ENCODE results near the gene LRIG1.

Gene LRIG1

GRCh38 chr3:66405701-66406091 lies 95.1 kb downstream of the LRIG1 start:
- no peak overlapping the region for H3K27ac ChIP-seq (ENCODE audit: extremely low read depth, low read depth, low read length)
- CTCF ChIA-PET, result interaction anchor here (1.3 kb wide), 1 partner anchor 416 kb away, joined by 4 read pairs; no protein-coding TSS in a partner anchor
- H3K36me3 ChIP-seq (ENCODE audit: control insufficient read depth in 2 of 2, insufficient read depth in 1 of 2, low read length in 2 of 2), result peaks cover 0 to 71% of the 10 kb centered on the region in 2 experiments; a peak in 1 of 3 replicates
- no peak overlapping the region for H3K4me3 ChIP-seq (ENCODE audit: low read depth, low read length)
- H3K4me1 ChIP-seq (ENCODE audit: control insufficient read depth, insufficient read depth, low read length), result no peaks in the 10 kb centered on the region
- no peaks in the 10 kb centered on the region for H3K9me3 ChIP-seq (ENCODE audit: control insufficient read depth, insufficient read depth, low read depth, low read length)
- POLR2A ChIA-PET, result no interaction called here
- TF ChIP-seq ZBTB49 (tag by site-specific recombination; IDR thresholded peaks at IDR 0.05; ENCODE audit: low read depth) (no peak), ZNF791 (tag by site-specific recombination; IDR thresholded peaks at IDR 0.05) (no peak), ZXDB (tag by site-specific recombination; IDR thresholded peaks at IDR 0.05) (no peak), ZNF701 (tag by site-specific recombination; IDR thresholded peaks at IDR 0.05) (no peak), ZNF76 (tag by site-specific recombination; IDR thresholded peaks at IDR 0.05; ENCODE audit: borderline replicate concordance, low read depth) (no peak), ZNF626 (tag by site-specific recombination; IDR thresholded peaks at IDR 0.05) (no peak), ZNF645 (tag by site-specific recombination; IDR thresholded peaks at IDR 0.05) (no peak), ZNF510 (tag by site-specific recombination; IDR thresholded peaks at IDR 0.05; ENCODE audit: insufficient replicate concordance) (no peak), KLF9 (tag by site-specific recombination; IDR thresholded peaks at IDR 0.05; ENCODE audit: low read depth) (no peak), ZFP3 (tag by site-specific recombination; IDR thresholded peaks at IDR 0.05; ENCODE audit: low read depth) (no peak), REPIN1 (tag by site-specific recombination; IDR thresholded peaks at IDR 0.05; ENCODE audit: low read depth) (no peak), ZNF785 (tag by site-specific recombination; IDR thresholded peaks at IDR 0.05) (no peak), ZNF133 (tag by site-specific recombination; IDR thresholded peaks at IDR 0.05) (no peak), KLF10 (tag by site-specific recombination; IDR thresholded peaks at IDR 0.05) (no peak), ZNF24 (tag by site-specific recombination; IDR thresholded peaks at IDR 0.05) (no peak), ZNF362 (tag by site-specific recombination; IDR thresholded peaks at IDR 0.05) (no peak), OSR2 (tag by site-specific recombination; IDR thresholded peaks at IDR 0.05) (no peak), ZNF211 (tag by site-specific recombination; IDR thresholded peaks at IDR 0.05; ENCODE audit: low read depth) (no peak), SCRT2 (tag by site-specific recombination; IDR thresholded peaks at IDR 0.05) (no peak)

GRCh38 chr3:66404903-66405700 lies 95.7 kb downstream of the LRIG1 start:
- Histone ChIP-seq H3K9me3 (ENCODE audit: control insufficient read depth, insufficient read depth, low read depth, low read length) (no peaks in the 10 kb centered on the region), H3K27ac (ENCODE audit: extremely low read depth, low read depth, low read length) (no peak overlapping the region), H3K4me1 (ENCODE audit: control insufficient read depth, insufficient read depth, low read length) (no peaks in the 10 kb centered on the region), H3K36me3 (ENCODE audit: control insufficient read depth in 2 of 2, insufficient read depth in 1 of 2, low read length in 2 of 2) (peaks cover 0 to 65% of the 10 kb centered on the region in 2 experiments; a peak in 1 of 3 replicates), H3K4me3 (ENCODE audit: low read depth, low read length) (no peak overlapping the region)
- POLR2A ChIA-PET, result no interaction called here
- CTCF ChIA-PET, result interaction anchor here (1.3 kb wide), 1 partner anchor 417 kb away, joined by 4 read pairs; no protein-coding TSS in a partner anchor
- TF ChIP-seq ZNF701 (tag by site-specific recombination; IDR thresholded peaks at IDR 0.05) (no peak), KLF9 (tag by site-specific recombination; IDR thresholded peaks at IDR 0.05; ENCODE audit: low read depth) (no peak), ZBTB48 (tag by site-specific recombination; IDR thresholded peaks at IDR 0.05) (no peak), MEIS1 (CRISPR knock-in tag; IDR thresholded peaks at IDR 0.05; ENCODE audit: borderline replicate concordance) (no peak), BCL11A (tag by site-specific recombination; IDR thresholded peaks at IDR 0.05; ENCODE audit: low read depth) (no peak), PBX3 (CRISPR knock-in tag; IDR thresholded peaks at IDR 0.05) (no peak), ZNF26 (tag by site-specific recombination; IDR thresholded peaks at IDR 0.05) (no peak), ZNF366 (tag by site-specific recombination; conservative IDR thresholded peaks at IDR 0.05) (no peak), ZNF548 (tag by site-specific recombination; IDR thresholded peaks at IDR 0.05) (no peak), ZNF391 (tag by site-specific recombination; IDR thresholded peaks at IDR 0.05; ENCODE audit: borderline replicate concordance, low read depth) (no peak), HOXC10 (CRISPR knock-in tag; IDR thresholded peaks at IDR 0.05) (no peak), ZNF416 (tag by site-specific recombination; IDR thresholded peaks at IDR 0.05) (no peak)
